ENCODE data around the gene IRAK1BP1.
"Not testable (repeated sequence)": the region's sequence is repeated elsewhere in the genome, so short reads cannot be mapped to it uniquely, and the experiment has no call there.

IRAK1BP1 gene

GRCh38 chr6:78844899-78845298 is 22.5 kb upstream of the IRAK1BP1 start:
- H3K36me3 ChIP-seq (ENCODE audit: control insufficient read depth in 5 of 5, insufficient read depth in 5 of 5, low read length in 5 of 5) = no peaks in the 10 kb centered on the region
- no peak overlapping the region for H3K4me3 ChIP-seq (ENCODE audit: low read depth in 1 of 5, low read length in 5 of 5)
- H3K9me3 ChIP-seq (ENCODE audit: control insufficient read depth in 5 of 5, low read length in 5 of 5) = no peaks in the 10 kb centered on the region
- no peak overlapping the region for H3K27ac ChIP-seq (ENCODE audit: low read depth, low read length)
- H3K4me1 ChIP-seq (ENCODE audit: control insufficient read depth in 5 of 5, insufficient read depth in 5 of 5, low read length in 5 of 5) = no peaks in the 10 kb centered on the region
- H3K9ac ChIP-seq (ENCODE audit: low read length in 5 of 5) = no peak overlapping the region
- no peaks in the 10 kb centered on the region for H3K27me3 ChIP-seq (ENCODE audit: control insufficient read depth in 5 of 5, insufficient read depth in 4 of 5, low read length in 5 of 5)

GRCh38 chr6:78845567-78845966 is 21.8 kb upstream of the IRAK1BP1 start:
- H3K36me3 ChIP-seq (ENCODE audit: control insufficient read depth in 5 of 5, insufficient read depth in 5 of 5, low read length in 5 of 5) = peaks cover 0 to 5% (median 0%) of the 10 kb centered on the region in 5 donors
- H3K9me3 ChIP-seq (ENCODE audit: control insufficient read depth in 5 of 5, low read length in 5 of 5) = no peaks in the 10 kb centered on the region
- no peak overlapping the region for H3K4me3 ChIP-seq (ENCODE audit: low read depth in 1 of 5, low read length in 5 of 5)
- H3K27ac ChIP-seq (ENCODE audit: low read depth, low read length) = no peak overlapping the region
- no peaks in the 10 kb centered on the region for H3K4me1 ChIP-seq (ENCODE audit: control insufficient read depth in 5 of 5, insufficient read depth in 5 of 5, low read length in 5 of 5)
- no peak overlapping the region for H3K9ac ChIP-seq (ENCODE audit: low read length in 5 of 5)
- H3K27me3 ChIP-seq (ENCODE audit: control insufficient read depth in 5 of 5, insufficient read depth in 4 of 5, low read length in 5 of 5) = no peaks in the 10 kb centered on the region

- Histone ChIP-seq H3K9me3 (ENCODE audit: control insufficient read depth in 5 of 5, low read length in 5 of 5) (no peaks in the 10 kb centered on the region), H3K36me3 (ENCODE audit: control insufficient read depth in 5 of 5, insufficient read depth in 5 of 5, low read length in 5 of 5) (peaks cover 0 to 5% (median 0%) of the 10 kb centered on the region in 5 donors), H3K27ac (ENCODE audit: low read depth, low read length) (no peak overlapping the region), H3K4me3 (ENCODE audit: low read depth in 1 of 5, low read length in 5 of 5) (no peak overlapping the region), H3K4me1 (ENCODE audit: control insufficient read depth in 5 of 5, insufficient read depth in 5 of 5, low read length in 5 of 5) (no peaks in the 10 kb centered on the region), H3K27me3 (ENCODE audit: control insufficient read depth in 5 of 5, insufficient read depth in 4 of 5, low read length in 5 of 5) (no peaks in the 10 kb centered on the region), H3K9ac (ENCODE audit: low read length in 5 of 5) (no peak overlapping the region)
Observed at GRCh38 chr6:78850621-78851020, 16.7 kb upstream of the IRAK1BP1 start.

- Histone ChIP-seq H3K27me3 (ENCODE audit: control insufficient read depth in 5 of 5, insufficient read depth in 4 of 5, low read length in 5 of 5) (no peaks in the 10 kb centered on the region), H3K27ac (ENCODE audit: low read depth, low read length) (no peak overlapping the region)
Observed at GRCh38 chr6:78851156-78851555, 16.2 kb upstream of the IRAK1BP1 start.

GRCh38 chr6:78854546-78854945 is 12.8 kb upstream of the IRAK1BP1 start:
- no peak overlapping the region for H3K9ac ChIP-seq (ENCODE audit: low read length in 5 of 5)
- H3K27ac ChIP-seq (ENCODE audit: low read depth, low read length) = no peak overlapping the region
- H3K27me3 ChIP-seq (ENCODE audit: control insufficient read depth in 5 of 5, insufficient read depth in 4 of 5, low read length in 5 of 5) = no peaks in the 10 kb centered on the region
- H3K9me3 ChIP-seq (ENCODE audit: control insufficient read depth in 5 of 5, low read length in 5 of 5) = peaks cover 0 to 3% (median 0%) of the 10 kb centered on the region in 5 donors
- no peak overlapping the region for H3K4me3 ChIP-seq (ENCODE audit: low read depth in 1 of 5, low read length in 5 of 5)
- H3K36me3 ChIP-seq (ENCODE audit: control insufficient read depth in 5 of 5, insufficient read depth in 5 of 5, low read length in 5 of 5) = peaks cover 0 to 5% (median 0%) of the 10 kb centered on the region in 5 donors
- no peaks in the 10 kb centered on the region for H3K4me1 ChIP-seq (ENCODE audit: control insufficient read depth in 5 of 5, insufficient read depth in 5 of 5, low read length in 5 of 5)

More at GRCh38 chr6:78851156-78851555, 16.2 kb upstream of the IRAK1BP1 start:
- Histone ChIP-seq H3K4me3 (ENCODE audit: low read depth in 1 of 5, low read length in 5 of 5) (no peak overlapping the region), H3K9ac (ENCODE audit: low read length in 5 of 5) (no peak overlapping the region), H3K36me3 (ENCODE audit: control insufficient read depth in 5 of 5, insufficient read depth in 5 of 5, low read length in 5 of 5) (peaks cover 0 to 5% (median 0%) of the 10 kb centered on the region in 5 donors), H3K9me3 (ENCODE audit: control insufficient read depth in 5 of 5, low read length in 5 of 5) (no peaks in the 10 kb centered on the region), H3K4me1 (ENCODE audit: control insufficient read depth in 5 of 5, insufficient read depth in 5 of 5, low read length in 5 of 5) (no peaks in the 10 kb centered on the region)

GRCh38 chr6:78858339-78858938 is 8.9 kb upstream of the IRAK1BP1 start:
- not testable (repeated sequence) for H3K4me1 ChIP-seq (ENCODE audit: control insufficient read depth in 5 of 5, insufficient read depth in 5 of 5, low read length in 5 of 5); H3K9ac ChIP-seq (ENCODE audit: low read length in 5 of 5); H3K27ac ChIP-seq (ENCODE audit: low read depth, low read length); H3K36me3 ChIP-seq (ENCODE audit: control insufficient read depth in 5 of 5, insufficient read depth in 5 of 5, low read length in 5 of 5); H3K27me3 ChIP-seq (ENCODE audit: control insufficient read depth in 5 of 5, insufficient read depth in 4 of 5, low read length in 5 of 5); H3K4me3 ChIP-seq (ENCODE audit: low read depth in 1 of 5, low read length in 5 of 5); H3K9me3 ChIP-seq (ENCODE audit: control insufficient read depth in 5 of 5, low read length in 5 of 5)

GRCh38 chr6:78861509-78861908 is 5.8 kb upstream of the IRAK1BP1 start:
- H3K27ac ChIP-seq (ENCODE audit: low read depth, low read length) = no peak overlapping the region
- no peaks in the 10 kb centered on the region for H3K4me1 ChIP-seq (ENCODE audit: control insufficient read depth in 5 of 5, insufficient read depth in 5 of 5, low read length in 5 of 5)
- H3K27me3 ChIP-seq (ENCODE audit: control insufficient read depth in 5 of 5, insufficient read depth in 4 of 5, low read length in 5 of 5) = no peaks in the 10 kb centered on the region
- no peak overlapping the region for H3K4me3 ChIP-seq (ENCODE audit: low read depth in 1 of 5, low read length in 5 of 5)
- no peak overlapping the region for H3K9ac ChIP-seq (ENCODE audit: low read length in 5 of 5)
- peaks cover 0 to 3% (median 0%) of the 10 kb centered on the region in 5 donors for H3K9me3 ChIP-seq (ENCODE audit: control insufficient read depth in 5 of 5, low read length in 5 of 5)
- H3K36me3 ChIP-seq (ENCODE audit: control insufficient read depth in 5 of 5, insufficient read depth in 5 of 5, low read length in 5 of 5) = no peaks in the 10 kb centered on the region

- Histone ChIP-seq H3K27me3 (ENCODE audit: control insufficient read depth in 5 of 5, insufficient read depth in 4 of 5, low read length in 5 of 5) (no peaks in the 10 kb centered on the region), H3K27ac (ENCODE audit: low read depth, low read length) (no peak overlapping the region), H3K4me1 (ENCODE audit: control insufficient read depth in 5 of 5, insufficient read depth in 5 of 5, low read length in 5 of 5) (peaks cover 0 to 10% (median 9%) of the 10 kb centered on the region in 5 donors), H3K9me3 (ENCODE audit: control insufficient read depth in 5 of 5, low read length in 5 of 5) (peaks cover 0 to under 1% (median 0%) of the 10 kb centered on the region in 5 donors), H3K4me3 (ENCODE audit: low read depth in 1 of 5, low read length in 5 of 5) (no peak overlapping the region), H3K36me3 (ENCODE audit: control insufficient read depth in 5 of 5, insufficient read depth in 5 of 5, low read length in 5 of 5) (no peaks in the 10 kb centered on the region), H3K9ac (ENCODE audit: low read length in 5 of 5) (no peak overlapping the region)
Observed at GRCh38 chr6:78863576-78863975, 3.8 kb upstream of the IRAK1BP1 start.

GRCh38 chr6:78864957-78865356 is 2.4 kb upstream of the IRAK1BP1 start:
- Histone ChIP-seq H3K9ac (ENCODE audit: low read length in 5 of 5) (no peak overlapping the region), H3K9me3 (ENCODE audit: control insufficient read depth in 5 of 5, low read length in 5 of 5) (no peaks in the 10 kb centered on the region), H3K4me3 (ENCODE audit: low read depth in 1 of 5, low read length in 5 of 5) (no peak overlapping the region), H3K27me3 (ENCODE audit: control insufficient read depth in 5 of 5, insufficient read depth in 4 of 5, low read length in 5 of 5) (no peaks in the 10 kb centered on the region), H3K27ac (ENCODE audit: low read depth, low read length) (no peak overlapping the region), H3K36me3 (ENCODE audit: control insufficient read depth in 5 of 5, insufficient read depth in 5 of 5, low read length in 5 of 5) (no peaks in the 10 kb centered on the region), H3K4me1 (ENCODE audit: control insufficient read depth in 5 of 5, insufficient read depth in 5 of 5, low read length in 5 of 5) (peaks cover 0 to 10% (median 9%) of the 10 kb centered on the region in 5 donors)

GRCh38 chr6:78867020-78867369 is 356 bp upstream of the IRAK1BP1 start:
- Histone ChIP-seq H3K27me3 (ENCODE audit: control insufficient read depth in 5 of 5, insufficient read depth in 4 of 5, low read length in 5 of 5) (no peaks in the 10 kb centered on the region), H3K4me3 (ENCODE audit: low read depth in 1 of 5, low read length in 5 of 5) (peak overlapping the region; percentile 98 to 100 (median 99)), H3K4me1 (ENCODE audit: control insufficient read depth in 5 of 5, insufficient read depth in 5 of 5, low read length in 5 of 5) (peaks cover 0 to 10% (median 9%) of the 10 kb centered on the region in 5 donors), H3K36me3 (ENCODE audit: control insufficient read depth in 5 of 5, insufficient read depth in 5 of 5, low read length in 5 of 5) (peaks cover 0 to 4% (median 0%) of the 10 kb centered on the region in 5 donors), H3K27ac (ENCODE audit: low read depth, low read length) (no peak overlapping the region), H3K9ac (ENCODE audit: low read length in 5 of 5) (peak overlapping the region; percentile 73 to 93 (median 81)), H3K9me3 (ENCODE audit: control insufficient read depth in 5 of 5, low read length in 5 of 5) (no peaks in the 10 kb centered on the region)

Data from subcutaneous abdominal adipose tissue (tissue), 5 donors.